IMR-90 (cell line): ENCODE results near the gene CHD2. TPM values are rescaled to one million over a fixed set of nuclear protein-coding genes. Genes with fewer than 3 reads are reported as not detected.

ENCODE experiments used
- ATAC-seq: fragments of 200-7000 bp; cut with Tn5 transposase; 2 replicates; pipeline ENCODE4 v1.9.1; 2020; ENCODE audit warnings: low read depth, mild to moderate bottlenecking, moderate library complexity
- BruUV-seq: library from RNA; stranded (reverse); fragments of 400-500 nt; replicated peaks from 2 replicates; lab custom pipeline; 2021; lab: Mats Ljungman, UMichigan
- CTCF ChIA-PET: fragments of 300-600 bp; formaldehyde crosslinking; extraction: SDS; loops from one replicate; lab custom pipeline; 2021; ENCODE audit warnings: antibody characterized with exemption; lab: Yijun Ruan, JAX
- POLR2A ChIA-PET: fragments of 300-600 bp; sonication (Branson Sonifier 250); formaldehyde crosslinking; loops from one replicate; lab custom pipeline; 2022; ENCODE audit warnings: antibody characterized with exemption; ENCODE audit not compliant: unreplicated experiment; lab: Charles Lee
- DNase-seq: peaks from one replicate; pipeline ENCODE4 v3.0.0; 2013
- H2AFZ ChIP-seq: replicated peaks from 2 replicates; pipeline ENCODE3; 2013; ENCODE audit warnings: low read length, mild to moderate bottlenecking; ENCODE audit not compliant: poor library complexity
- H2AK5ac ChIP-seq: 2 replicates; pipeline ENCODE4 v1.6.1; 2013; ENCODE audit warnings: low read depth, low read length, inconsistent platforms
- H2AK9ac ChIP-seq: replicated peaks from 2 replicates; pipeline ENCODE3; 2013; ENCODE audit warnings: mild to moderate bottlenecking, low read depth, low read length, moderate library complexity; ENCODE audit not compliant: poor library complexity
- H2BK120ac ChIP-seq: 2 replicates; pipeline ENCODE4 v1.6.1; 2013; ENCODE audit warnings: low read depth, low read length, inconsistent platforms
- H2BK15ac ChIP-seq: 3 replicates; pipeline ENCODE4 v1.6.1; 2013; ENCODE audit warnings: low read depth, low read length, inconsistent platforms
- H2BK20ac ChIP-seq: 2 replicates; pipeline ENCODE4 v1.6.1; 2013; ENCODE audit warnings: low read depth, mild to moderate bottlenecking, inconsistent platforms, low read length, moderate library complexity
- H2BK5ac ChIP-seq: 2 replicates; pipeline ENCODE4 v1.6.1; 2013; ENCODE audit warnings: mild to moderate bottlenecking, low read depth, low read length, inconsistent platforms; ENCODE audit not compliant: poor library complexity, severe bottlenecking
- H3K14ac ChIP-seq: replicated peaks from 2 replicates; pipeline ENCODE4 v1.6.1; 2013; ENCODE audit warnings: low read depth, low read length, inconsistent platforms
- H3K18ac ChIP-seq: 2 replicates; pipeline ENCODE4 v1.6.1; 2013; ENCODE audit warnings: low read depth, low read length, control low read depth
- H3K23ac ChIP-seq: 2 replicates; pipeline ENCODE4 v1.6.1; 2013; ENCODE audit warnings: low read depth, low read length, inconsistent platforms
- H3K27ac ChIP-seq: 2 replicates; pipeline ENCODE4 v1.5.1; 2013; ENCODE audit warnings: mild to moderate bottlenecking, control low read depth, low read length; ENCODE audit not compliant: insufficient read depth
- H3K27me3 ChIP-seq: 2 replicates; pipeline ENCODE4 v1.6.1; 2013; ENCODE audit warnings: low read length; ENCODE audit not compliant: control insufficient read depth, insufficient read depth
- H3K36me3 ChIP-seq: 2 replicates; pipeline ENCODE4 v1.6.1; 2013; ENCODE audit warnings: low read length, mixed read lengths; ENCODE audit not compliant: control insufficient read depth, insufficient read depth
- H3K4ac ChIP-seq: 2 replicates; pipeline ENCODE4 v1.6.1; 2013; ENCODE audit warnings: low read depth, low read length, inconsistent platforms
- H3K4me1 ChIP-seq: 2 replicates; pipeline ENCODE4 v1.6.1; 2013; ENCODE audit warnings: low read length, mixed read lengths; ENCODE audit not compliant: control insufficient read depth, insufficient read depth
- H3K4me2 ChIP-seq: 2 replicates; pipeline ENCODE4 v1.6.1; 2013; ENCODE audit warnings: low read depth, mild to moderate bottlenecking, control low read depth, low read length, moderate library complexity
- H3K4me3 ChIP-seq: 2 replicates; pipeline ENCODE4 v1.5.1; 2013; ENCODE audit warnings: low read depth, mild to moderate bottlenecking, control low read depth, low read length, moderate library complexity; ENCODE audit not compliant: insufficient read depth
- H3K56ac ChIP-seq: 2 replicates; pipeline ENCODE4 v1.6.1; 2013; ENCODE audit warnings: low read length, inconsistent platforms; ENCODE audit not compliant: insufficient read depth; ENCODE audit errors: extremely low read depth
- H3K79me1 ChIP-seq, 2 experiments: 2 replicates each; pipeline ENCODE4 v1.6.1; 2013; ENCODE audit warnings: low read length in 2 of 2, inconsistent platforms in 1 of 2, low read depth in 1 of 2
- H3K9ac ChIP-seq: 2 replicates; pipeline ENCODE4 v1.6.1; 2013; ENCODE audit warnings: low read depth, low read length, control low read depth
- H3K9me1 ChIP-seq: 2 replicates; pipeline ENCODE4 v1.6.1; 2013; ENCODE audit warnings: low read length, inconsistent platforms; ENCODE audit not compliant: insufficient read depth
- H3K9me3 ChIP-seq: 2 replicates; pipeline ENCODE4 v1.6.1; 2013; ENCODE audit warnings: low read length; ENCODE audit not compliant: control insufficient read depth, insufficient read depth
- H4K20me1 ChIP-seq: 2 replicates; pipeline ENCODE4 v1.6.1; 2013; ENCODE audit warnings: low read length, inconsistent platforms; ENCODE audit not compliant: insufficient read depth
- H4K5ac ChIP-seq: 2 replicates; pipeline ENCODE4 v1.6.1; 2013; ENCODE audit warnings: mild to moderate bottlenecking, low read depth, low read length, control low read depth
- H4K8ac ChIP-seq, 2 experiments: 2 replicates each; pipeline ENCODE4 v1.6.1; 2013; ENCODE audit warnings: low read depth in 2 of 2, low read length in 2 of 2, control low read depth in 1 of 2, inconsistent platforms in 1 of 2
- H4K91ac ChIP-seq: 2 replicates; pipeline ENCODE4 v1.6.1; 2013; ENCODE audit warnings: low read depth, low read length, inconsistent platforms; ENCODE audit not compliant: insufficient read depth
- BHLHE40 ChIP-seq: fragments of 150-350 bp; IDR thresholded peaks from 2 replicates; pipeline ENCODE4 v1.6.1; 2016; ENCODE audit warnings: mild to moderate bottlenecking, low read depth, low read length
- CHD1 ChIP-seq: IDR thresholded peaks from 2 replicates; pipeline ENCODE4 v1.6.1; 2012; ENCODE audit warnings: low read depth, low read length, improper control_type of control experiment
- MAFK ChIP-seq: IDR thresholded peaks from 2 replicates; pipeline ENCODE4 v1.6.1; 2012; ENCODE audit warnings: low read depth, low read length, improper control_type of control experiment
- NFE2L2 ChIP-seq: fragments of 150-350 bp; IDR thresholded peaks from 2 replicates; pipeline ENCODE4 v1.6.1; 2016; ENCODE audit warnings: low read depth, mild to moderate bottlenecking, low read length
- POLR2A ChIP-seq: IDR thresholded peaks from 2 replicates; pipeline ENCODE4 v1.6.1; 2012; ENCODE audit warnings: mild to moderate bottlenecking, low read depth, low read length
- RAD21 ChIP-seq: IDR thresholded peaks from 2 replicates; pipeline ENCODE4 v1.6.1; 2012; ENCODE audit warnings: low read length, improper control_type of control experiment
- WGBS, 2 experiments: methylation state at CpG; one replicate each; pipeline versions ENCODE4 v1.1.5 to v1.1.7; 2013; ENCODE audit warnings: missing lambda C conversion rate in 2 of 2; ENCODE audit not compliant: insufficient read length in 1 of 2; ENCODE audit errors: extremely low coverage in 2 of 2; 5-methylcytosine and 5-hydroxymethylcytosine counted together
- dilution Hi-C: fragments of 300-500 bp; cut with HindIII; formaldehyde crosslinking; loops from one replicate; pipeline ENCODE4 v1.14.3; 2018; ENCODE audit warnings: low sequenced_read_pairs; ENCODE audit not compliant: unreplicated experiment
- in situ Hi-C: fragments of 300-500 bp; cut with MboI; formaldehyde crosslinking; loops from 3 replicates; pipeline ENCODE4 v1.14.3; 2019; ENCODE audit warnings: low sequenced_read_pairs, inconsistent platforms, mixed read lengths
- intact Hi-C: fragments of 100-400 bp; cut with micrococcal nuclease; formaldehyde crosslinking; loops from 2 replicates; pipeline ENCODE4 v1.10.0; 2022
- polyA plus RNA-seq, 3 experiments: library from polyadenylated mRNA; depleted of rRNA; stranded (reverse); fragments of >200 nt; gene quantifications; 2 replicates each; pipeline ENCODE4 v1.2.3, GENCODE V29; 2012; ENCODE audit warnings: low replicate concordance in 1 of 3
- total RNA-seq: library from RNA; depleted of rRNA; stranded (reverse); fragments of >200 nt; gene quantifications from 2 replicates; pipeline ENCODE4 v1.2.3, GENCODE V29; 2012

Gene CHD2
- total and polyA plus RNA-seq, 2 of the 4 experiments (the other 2 are of a cell fraction): 44.9 to 64.7 TPM

DNA sequence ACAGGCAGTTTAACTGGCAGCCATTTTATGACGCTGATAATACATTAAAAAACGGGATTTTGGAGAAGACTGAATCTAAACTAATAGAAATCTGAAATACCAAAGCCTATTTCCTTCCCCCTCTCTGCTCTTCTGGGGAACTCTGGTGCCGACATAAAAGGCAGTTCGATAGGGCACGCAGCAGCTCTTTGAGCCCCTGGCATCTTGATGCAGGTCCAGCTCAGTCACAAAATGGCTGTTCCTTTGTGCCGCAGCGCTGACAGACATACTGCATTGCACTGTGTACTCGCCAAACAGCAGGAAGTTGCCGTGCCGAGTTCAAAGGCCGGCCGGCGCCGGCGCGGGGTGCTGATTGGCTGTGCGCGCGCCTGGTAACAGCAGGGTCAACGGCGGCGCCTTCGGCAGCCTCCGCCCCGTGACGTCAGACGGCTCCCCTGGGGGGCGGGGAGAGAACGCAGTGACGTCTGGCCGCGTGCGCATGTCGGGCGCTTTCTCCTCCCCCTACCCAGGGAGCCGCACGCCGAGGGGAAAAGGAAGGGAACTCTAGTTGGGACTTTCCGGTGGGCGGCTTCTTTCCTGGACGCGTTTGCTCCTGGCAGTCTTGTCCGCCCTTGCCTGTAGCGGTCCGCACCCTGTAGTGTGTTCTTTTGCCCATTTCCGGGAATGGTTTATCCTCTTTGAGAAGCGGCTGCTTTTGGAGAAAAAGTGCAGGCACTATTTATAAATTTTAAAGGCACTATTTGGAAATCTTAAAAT lies 4.0 kb downstream of the CHD2 start (continued):
- peak; percentile 78; the same call in 1 of the 2 replicates for TF ChIP-seq BHLHE40
- peak; percentile 98 for TF ChIP-seq POLR2A
- no peak for TF ChIP-seq NFE2L2

DNA sequence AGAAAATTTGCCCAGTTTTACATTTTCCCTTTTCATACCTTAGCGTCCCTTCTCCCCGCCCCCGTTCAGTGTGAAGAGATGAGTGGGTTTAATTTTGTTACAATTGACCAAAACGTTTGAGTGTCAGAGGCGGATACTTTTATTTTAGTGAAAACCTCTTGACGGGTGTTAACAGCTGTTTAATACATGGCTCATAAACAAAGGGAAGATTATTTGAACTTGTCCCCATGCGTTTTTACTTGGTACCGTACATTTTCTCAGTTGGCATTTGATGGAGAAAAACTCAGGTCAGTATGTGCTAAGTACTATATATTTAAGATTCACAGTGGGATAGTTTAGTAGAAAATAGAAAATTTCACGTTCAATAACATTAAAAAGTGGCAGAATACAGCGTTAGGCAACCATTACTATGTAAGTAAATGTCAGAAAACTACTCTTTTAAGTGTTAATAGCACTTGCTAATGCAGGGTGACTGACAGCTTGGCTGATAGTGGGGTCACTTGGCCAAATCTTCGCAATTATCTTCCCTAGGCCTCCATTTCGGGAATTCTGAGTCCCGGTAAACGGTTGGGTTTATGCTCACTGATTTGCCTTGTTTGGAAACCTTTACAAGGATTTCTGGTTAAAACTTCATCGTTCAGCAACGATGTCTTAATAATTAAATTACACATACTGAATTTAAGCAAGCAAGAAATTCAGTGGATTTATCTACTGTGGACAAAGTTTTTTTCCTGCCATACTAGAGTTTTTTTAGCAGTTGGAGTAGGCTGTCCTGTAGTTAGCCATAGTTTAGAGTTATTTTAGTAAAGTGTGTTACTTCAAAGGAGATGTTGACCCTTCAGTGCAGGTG lies 4.8 kb downstream of the CHD2 start:
- no peak overlapping the region for H2BK15ac ChIP-seq
- CTCF ChIA-PET: no interaction called here
- peak overlapping the region; percentile 38 for H3K4me3 ChIP-seq
- no peak overlapping the region for H2BK20ac ChIP-seq
- peaks cover 9% of the 10 kb centered on the region for H3K36me3 ChIP-seq
- peak overlapping the region; percentile 99 for H3K4me2 ChIP-seq
- peak overlapping the region; percentile 70 for H3K18ac ChIP-seq
- peak overlapping the region; percentile 46 for H2AK5ac ChIP-seq
- no peak overlapping the region for H2AFZ ChIP-seq
- TSS peak; percentile 6 for BruUV-seq
- peak overlapping the region; percentile 94 for H3K56ac ChIP-seq
- dilution Hi-C loops (no loop called here), intact Hi-C loops (loop anchor here (1.0 to 2.0 kb wide), 3 partner anchors 14 to 96 kb away; no protein-coding TSS in a partner anchor), in situ Hi-C loops (no loop called here)
- peak overlapping the region; percentile 75 to 77 for H4K8ac ChIP-seq
- H4K20me1 ChIP-seq: peaks cover 30% of the 10 kb centered on the region
- no peaks in the 10 kb centered on the region for H3K27me3 ChIP-seq
- H3K9me1 ChIP-seq: peaks cover 1% of the 10 kb centered on the region; the same call in 1 of the 2 replicates
- peak overlapping the region; percentile 74 for H3K4ac ChIP-seq
- whole genome bisulfite sequencing, 2 experiments: 27% methylated on average over 3 of the region's 16 CpGs; no CpG with 5 or more reads in 1 of the 2 experiments
- no peak for TF ChIP-seq RAD21
- 0 out of 2 replicates have a peak, but pooled peaks have one; percentile 87 for TF ChIP-seq CHD1
- no peak for TF ChIP-seq MAFK
- TF ChIP-seq POLR2A: no peak; the same call in 1 of the 2 replicates
- POLR2A ChIA-PET: interaction anchor here (0.6 to 1.0 kb wide), 2 partner anchors 23 to 95 kb away, joined by 3 to 4 read pairs; no protein-coding TSS in a partner anchor
- H4K5ac ChIP-seq: peak overlapping the region; percentile 73
- peaks cover 0 to 9% of the 10 kb centered on the region in 2 experiments; a peak in 2 of 4 replicates for H3K79me1 ChIP-seq
- peak overlapping the region; percentile 49 for H3K9ac ChIP-seq
- H3K9me3 ChIP-seq: no peaks in the 10 kb centered on the region
- peaks cover 16% of the 10 kb centered on the region for H3K4me1 ChIP-seq
- peak overlapping the region; percentile 51 for H4K91ac ChIP-seq
- H2AK9ac ChIP-seq: no peak overlapping the region
- DNase-seq (no peak), ATAC-seq (no peak)
- H3K27ac ChIP-seq: peak overlapping the region; percentile 58
- H3K23ac ChIP-seq: peak overlapping the region; percentile 92
- H3K14ac ChIP-seq: peak overlapping the region; percentile 88
- peak overlapping the region; percentile 61 for H2BK5ac ChIP-seq
- H2BK120ac ChIP-seq: peak overlapping the region; percentile 49
